ENCODE measurements around the gene DHX32. TPM values are rescaled to one million over a fixed set of nuclear protein-coding genes. Genes with fewer than 3 reads are reported as not detected.

Gene DHX32
- polyA plus RNA-seq, 3 donors, result 9.6 to 13.6 (median 12.0) TPM

DNA sequence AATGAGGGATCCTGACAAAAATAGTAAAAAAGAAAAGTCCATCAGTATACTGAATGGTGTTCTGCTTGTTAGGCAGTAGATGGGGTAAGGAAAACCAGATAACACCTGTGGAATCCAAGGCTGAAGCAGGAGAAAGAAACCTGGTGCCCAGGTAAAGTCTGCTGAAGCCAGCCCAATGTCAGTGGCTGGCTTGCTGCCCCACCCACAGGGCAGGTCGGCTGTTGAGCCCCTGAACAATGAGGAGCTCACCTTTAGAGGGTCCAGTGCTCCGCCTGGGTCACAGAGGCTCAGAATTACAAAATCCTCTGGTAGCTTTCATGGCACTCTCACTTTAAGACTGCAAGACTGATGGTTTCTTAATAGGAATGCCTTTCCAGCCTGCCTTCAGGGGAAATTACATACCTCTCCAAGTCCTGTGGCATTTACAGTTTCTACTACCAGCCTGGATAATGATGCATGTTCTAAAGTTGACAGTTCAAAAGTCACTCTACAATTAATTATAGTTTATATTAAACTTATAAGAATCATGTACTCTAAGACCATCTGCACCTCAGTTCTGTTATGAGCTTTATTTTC, 23.8 kb downstream of the DHX32 start:
- no peak overlapping the region for H3K27ac ChIP-seq (ENCODE audit: low read depth, low read length)
- 85 to 97% (median 87%) methylated on average over 2 of the region's 2 CpGs for WGBS, 3 donors

DNA sequence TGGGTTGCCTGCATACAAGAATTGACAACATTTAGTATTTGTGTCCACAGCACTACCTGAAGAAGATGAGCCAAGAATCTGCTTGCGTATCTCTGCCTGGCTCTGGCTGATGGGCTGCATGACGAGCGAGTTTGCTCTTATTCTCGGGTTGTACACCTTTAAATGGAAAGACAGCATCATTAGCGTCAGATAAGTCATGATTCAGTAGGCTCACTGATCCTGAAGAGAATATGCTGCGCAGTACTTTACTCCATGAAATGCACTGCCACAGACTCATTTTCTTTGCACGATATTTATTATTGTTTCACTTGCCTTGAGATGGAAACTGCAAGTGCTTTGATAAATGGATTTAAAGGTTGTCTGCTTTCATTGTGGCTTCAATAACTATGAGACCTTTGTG, 28.6 kb downstream of the DHX32 start:
- no peak overlapping the region for H3K27ac ChIP-seq (ENCODE audit: low read depth, low read length)
- 95 to 99% (median 96%) methylated on average over 7 of the region's 7 CpGs for WGBS, 3 donors

DNA sequence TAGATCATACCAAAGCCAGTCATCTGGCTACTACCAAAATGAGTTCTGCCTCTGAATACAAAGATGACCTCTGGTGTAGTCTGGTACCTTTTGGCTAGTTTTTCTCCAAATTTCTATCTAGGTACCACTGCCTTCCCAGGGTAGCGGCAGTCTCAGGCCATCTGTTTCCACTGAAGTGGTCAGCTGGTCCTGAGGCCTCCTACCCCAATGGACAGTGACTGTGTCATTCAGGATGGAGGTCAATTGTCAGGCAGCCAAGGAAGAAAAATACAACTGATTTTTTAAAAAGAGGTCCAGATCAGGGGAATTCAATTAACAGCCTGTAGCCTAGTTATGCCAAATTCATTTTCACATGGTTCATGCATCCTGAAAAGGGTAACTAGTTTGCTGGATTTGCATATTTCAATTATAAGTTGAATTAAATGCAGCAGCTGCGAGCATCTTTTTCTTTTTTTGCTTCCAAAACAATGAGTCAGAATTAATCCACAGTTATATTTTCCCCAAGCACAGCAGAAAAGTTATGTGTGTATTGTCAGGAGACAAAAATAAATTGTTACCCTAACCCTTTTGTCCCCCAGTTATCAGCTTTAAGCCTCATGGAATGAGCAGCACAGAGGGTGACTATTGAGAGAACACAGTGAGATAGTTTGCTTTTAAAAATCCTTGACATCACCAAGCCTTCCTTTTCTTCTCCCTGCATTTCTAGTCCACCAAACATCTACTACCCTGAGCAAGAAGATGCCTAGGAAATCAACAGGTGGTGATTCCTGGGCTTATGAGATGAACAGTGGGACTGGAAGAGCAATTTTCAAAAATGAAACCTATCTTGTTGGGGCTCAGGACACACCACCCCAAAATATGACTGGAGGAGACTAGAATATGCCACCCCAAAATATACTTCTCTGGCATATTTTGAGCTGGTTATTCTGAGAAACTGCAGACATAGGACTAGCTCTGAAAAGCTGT, 30.0 kb downstream of the DHX32 start:
- 81 to 95% (median 88%) methylated on average over 2 of the region's 2 CpGs for WGBS, 3 donors
- H3K27ac ChIP-seq (ENCODE audit: low read depth, low read length), result no peak overlapping the region

DNA sequence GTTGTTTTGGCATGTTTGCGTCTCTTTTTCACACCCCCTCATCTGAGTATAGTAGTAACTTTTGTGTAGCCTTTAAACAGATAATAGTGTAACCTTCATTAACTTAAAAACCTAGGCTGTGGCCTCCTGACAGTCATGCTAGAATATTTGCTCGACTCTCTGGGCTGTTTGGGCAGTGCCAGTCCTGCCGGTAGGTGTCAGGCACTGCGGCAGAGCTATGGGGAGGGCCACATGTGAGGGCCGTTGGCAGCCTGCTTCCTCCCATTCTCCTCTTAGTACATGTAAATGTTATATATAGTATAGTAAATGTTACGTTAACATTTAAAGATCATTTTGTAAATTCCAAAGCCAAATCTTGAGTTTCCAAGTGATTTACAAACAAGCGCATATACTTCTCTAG, 31.6 kb downstream of the DHX32 start:
- no peak overlapping the region for H3K27ac ChIP-seq (ENCODE audit: low read depth, low read length)
- WGBS, 3 donors, result 65 to 89% (median 84%) methylated on average over 7 of the region's 7 CpGs

DNA sequence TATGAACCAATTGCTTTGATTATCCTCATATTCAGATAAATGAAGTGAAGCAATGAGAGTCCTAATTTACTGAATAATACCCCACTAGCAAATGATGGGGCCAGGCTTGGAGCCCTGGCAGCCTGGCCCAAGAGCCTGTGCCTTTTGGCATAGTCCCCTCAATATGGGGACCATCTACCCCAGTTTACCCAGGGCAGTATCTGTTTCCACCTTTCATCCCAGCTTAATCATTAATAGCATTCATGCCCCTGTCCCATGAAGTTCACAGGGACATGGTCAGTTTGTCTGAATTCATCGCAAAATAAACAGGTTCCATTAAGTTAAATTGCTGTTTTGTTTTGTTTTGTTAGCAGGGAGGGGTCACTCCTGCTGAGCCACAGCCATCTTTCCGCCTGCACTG, 32.2 kb downstream of the DHX32 start:
- 63 to 93% (median 93%) methylated on average over 2 of the region's 2 CpGs for WGBS, 3 donors
- H3K27ac ChIP-seq (ENCODE audit: low read depth, low read length), result no peak overlapping the region

DNA sequence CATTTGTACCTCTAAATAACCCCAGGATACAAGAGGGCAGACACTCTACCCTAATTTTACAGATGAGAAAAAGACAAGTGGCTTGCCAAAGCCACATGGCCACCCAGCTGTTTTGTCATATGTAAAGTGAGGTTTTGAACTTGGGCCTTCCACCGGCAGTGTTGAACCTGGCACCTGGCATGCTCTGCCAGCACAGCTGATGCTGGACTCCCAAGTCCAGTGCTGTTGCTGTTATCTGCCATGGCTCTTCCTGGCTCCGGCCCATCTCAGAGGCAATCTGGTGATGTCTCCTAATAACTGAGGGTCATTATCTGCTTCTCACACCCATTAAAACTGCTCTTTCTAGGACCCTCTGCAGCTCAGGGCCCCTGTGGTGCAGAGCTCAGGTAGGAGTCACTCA, 32.7 kb downstream of the DHX32 start:
- 73 to 100% (median 96%) methylated on average over 2 of the region's 2 CpGs for WGBS, 3 donors
- H3K27ac ChIP-seq (ENCODE audit: low read depth, low read length), result no peak overlapping the region

DNA sequence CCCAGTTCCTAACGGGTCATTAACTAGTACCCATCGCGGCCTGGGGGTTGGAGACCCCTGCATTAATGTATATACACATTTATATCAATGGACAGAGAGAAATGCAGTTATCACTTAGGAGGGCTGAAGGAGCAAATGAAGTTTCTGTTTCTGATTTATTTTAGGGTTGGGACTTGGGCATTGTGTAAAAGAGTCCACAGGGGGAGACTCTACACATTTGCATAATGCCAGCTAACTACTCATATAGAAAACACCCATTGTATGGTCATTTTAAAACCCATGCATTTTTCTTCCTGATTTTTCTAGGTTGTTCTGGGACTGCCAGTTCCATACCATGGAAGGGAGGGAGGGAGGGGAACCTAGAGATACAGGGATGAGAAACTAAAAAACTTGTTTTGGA, 34.2 kb downstream of the DHX32 start:
- WGBS, 3 donors, result 92 to 95% (median 93%) methylated on average over 3 of the region's 3 CpGs
- no peak overlapping the region for H3K27ac ChIP-seq (ENCODE audit: low read depth, low read length)

GRCh38 chr10:125845617-125846016, 35.5 kb downstream of the DHX32 start:
- no peak overlapping the region for H3K27ac ChIP-seq (ENCODE audit: low read depth, low read length)
- 92 to 96% (median 95%) methylated on average over 11 of the region's 11 CpGs for WGBS, 3 donors

DNA sequence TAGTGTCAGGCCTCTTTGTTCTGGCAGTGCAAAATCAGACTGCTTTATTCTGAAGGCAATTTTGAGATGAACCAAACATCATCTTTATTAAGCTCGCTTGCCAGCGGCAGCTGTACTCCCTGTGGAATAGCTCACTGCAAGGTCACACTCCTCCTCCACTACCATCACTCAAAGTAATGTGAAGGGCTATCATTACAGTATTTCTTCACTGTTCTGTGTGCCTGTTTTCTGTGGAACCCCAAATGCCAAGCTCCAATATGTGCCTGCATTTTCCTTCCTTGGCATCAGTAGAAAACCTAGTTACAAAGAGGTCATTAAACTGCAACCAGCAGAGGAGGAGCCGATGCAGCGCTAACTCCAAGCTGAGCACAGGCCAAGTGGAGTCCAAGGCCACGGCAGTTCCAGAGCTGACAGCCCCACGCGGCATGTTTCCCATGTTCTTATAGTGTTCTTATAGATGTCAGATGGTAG, 36.3 kb downstream of the DHX32 start:
- no peak overlapping the region for H3K27ac ChIP-seq (ENCODE audit: low read depth, low read length)
- 21 to 66% (median 45%) methylated on average over 7 of the region's 7 CpGs for WGBS, 3 donors

DNA sequence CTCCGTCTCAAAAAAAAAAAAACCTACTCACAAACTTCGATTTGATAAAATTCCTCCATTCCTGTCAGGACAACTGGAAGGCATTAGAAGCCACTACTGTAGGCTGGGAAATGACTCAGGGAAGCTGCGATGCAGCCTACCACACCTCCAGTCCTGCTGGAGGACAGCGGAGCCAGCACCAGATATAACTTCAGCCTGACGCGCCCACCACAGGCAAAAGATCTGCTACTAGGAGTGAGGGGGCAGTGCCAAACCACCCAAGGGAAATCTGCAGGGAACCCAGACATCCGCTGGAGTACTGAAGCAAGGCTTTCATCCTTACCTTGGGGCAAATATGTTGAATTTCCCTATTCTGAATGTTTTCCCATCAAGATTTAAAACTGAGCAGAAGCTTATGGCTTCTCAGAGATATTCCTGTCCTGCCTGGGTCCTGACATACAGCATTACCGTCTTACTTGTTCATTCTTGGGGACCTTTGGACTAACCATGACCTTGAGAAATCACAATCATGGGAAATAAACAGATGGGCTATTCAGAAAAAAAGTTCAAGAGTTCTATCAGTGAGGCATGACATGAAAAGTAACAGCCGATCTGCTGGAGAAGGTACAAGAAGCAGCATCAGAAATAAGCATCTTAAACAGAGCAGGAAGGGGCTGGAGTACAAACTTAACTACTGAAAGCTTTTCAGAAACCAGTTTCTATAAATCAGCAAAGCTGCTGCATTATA, 37.3 kb downstream of the DHX32 start:
- no peak overlapping the region for H3K27ac ChIP-seq (ENCODE audit: low read depth, low read length)

DNA sequence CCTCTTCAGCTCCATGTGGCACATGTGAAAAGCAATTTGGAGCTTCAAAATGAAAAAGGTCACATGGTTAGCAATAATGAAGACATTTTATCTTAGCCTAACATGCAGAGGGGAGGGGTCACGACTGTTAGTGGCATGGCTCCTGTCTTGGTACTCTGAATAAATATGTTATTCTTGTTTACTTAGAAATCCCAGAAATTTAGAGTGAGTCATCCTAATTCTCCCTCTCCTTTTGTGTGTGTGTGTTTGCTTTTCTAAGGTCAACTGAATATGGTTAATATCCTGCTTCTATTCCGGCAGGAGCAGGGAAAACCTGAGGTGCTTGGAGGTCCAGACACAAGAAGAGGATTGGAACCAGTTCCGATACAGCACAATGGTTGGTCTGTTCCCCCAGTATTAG, 40.1 kb downstream of the DHX32 start:
- WGBS, 3 donors, result 73 to 96% (median 89%) methylated on average over 3 of the region's 3 CpGs
- no peak overlapping the region for H3K27ac ChIP-seq (ENCODE audit: low read depth, low read length)

More for the DNA sequence above, 37.3 kb downstream of the DHX32 start:
- WGBS, 3 donors, result 41 to 90% (median 88%) methylated on average over 9 of the region's 9 CpGs

- no peak overlapping the region for H3K27ac ChIP-seq (ENCODE audit: low read depth, low read length)
- WGBS, 3 donors, result 94 to 96% (median 95%) methylated on average over 9 of the region's 9 CpGs
Measured at GRCh38 chr10:125840406-125840805, 40.7 kb downstream of the DHX32 start.

DNA sequence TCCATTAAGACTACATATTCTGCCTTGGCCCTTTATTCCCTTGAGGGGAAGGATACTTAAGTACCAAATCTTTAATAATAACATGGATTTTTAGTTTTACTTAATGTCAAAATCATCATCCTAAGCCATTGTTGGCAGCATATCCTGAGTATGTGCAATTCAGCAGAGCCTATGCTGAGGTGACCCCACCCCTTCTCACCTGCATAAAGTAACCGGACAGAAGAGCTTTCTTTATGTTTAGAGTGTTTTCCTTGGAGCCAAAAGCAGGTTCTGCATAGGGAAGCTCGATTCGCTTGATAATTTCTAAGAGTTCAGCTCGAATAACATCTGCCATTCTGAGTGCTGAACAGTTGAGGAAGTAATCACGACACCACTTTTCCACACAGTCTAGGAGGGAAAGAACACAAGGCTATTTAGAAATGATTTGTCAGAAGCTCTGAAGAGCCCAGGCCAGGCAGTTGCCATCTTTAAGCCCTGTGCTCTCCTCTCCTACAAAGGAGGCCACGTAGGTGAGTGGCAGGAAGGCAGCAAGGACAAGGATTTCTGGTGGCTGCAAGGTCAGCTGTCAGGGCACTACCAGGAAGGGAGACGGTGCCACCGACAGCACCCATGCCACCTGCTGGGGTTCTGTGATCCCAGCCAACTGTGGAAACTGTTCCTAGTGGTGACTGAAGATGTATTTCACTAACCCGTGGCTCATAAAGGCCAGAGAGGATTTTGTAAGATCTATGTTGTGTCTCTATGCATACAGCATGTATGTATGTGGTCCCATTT, 42.1 kb downstream of the DHX32 start:
- H3K27ac ChIP-seq (ENCODE audit: low read depth, low read length), result no peak overlapping the region
- WGBS, 3 donors, result 52 to 89% (median 88%) methylated on average over 9 of the region's 9 CpGs

- no peak overlapping the region for H3K27ac ChIP-seq (ENCODE audit: low read depth, low read length)
- WGBS, 3 donors, result 43 to 87% (median 78%) methylated on average over 2 of the region's 2 CpGs
Measured at GRCh38 chr10:125836746-125837145, 44.3 kb downstream of the DHX32 start.

DNA sequence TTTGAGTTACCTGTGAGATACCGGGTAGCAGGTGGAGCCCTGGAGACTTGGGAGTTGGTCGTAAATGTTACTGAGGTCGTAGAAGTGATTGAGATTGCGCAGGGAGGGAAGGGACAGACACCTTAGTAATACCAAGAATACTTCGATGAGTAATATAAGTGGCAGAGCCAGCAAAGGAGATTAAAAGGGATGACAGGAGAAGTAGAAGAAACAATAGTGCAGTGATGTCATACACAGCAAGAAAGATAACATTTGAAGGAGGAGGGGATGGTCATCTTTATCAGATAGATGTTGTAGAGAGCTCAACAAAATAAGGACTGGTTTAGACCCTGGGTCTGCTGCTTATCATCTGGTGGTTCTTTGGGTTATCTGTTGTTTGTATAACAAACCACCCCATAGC, 52.8 kb downstream of the DHX32 start:
- WGBS, 3 donors, result 89 to 94% (median 91%) methylated on average over 5 of the region's 5 CpGs
- no peak overlapping the region for H3K27ac ChIP-seq (ENCODE audit: low read depth, low read length)

DNA sequence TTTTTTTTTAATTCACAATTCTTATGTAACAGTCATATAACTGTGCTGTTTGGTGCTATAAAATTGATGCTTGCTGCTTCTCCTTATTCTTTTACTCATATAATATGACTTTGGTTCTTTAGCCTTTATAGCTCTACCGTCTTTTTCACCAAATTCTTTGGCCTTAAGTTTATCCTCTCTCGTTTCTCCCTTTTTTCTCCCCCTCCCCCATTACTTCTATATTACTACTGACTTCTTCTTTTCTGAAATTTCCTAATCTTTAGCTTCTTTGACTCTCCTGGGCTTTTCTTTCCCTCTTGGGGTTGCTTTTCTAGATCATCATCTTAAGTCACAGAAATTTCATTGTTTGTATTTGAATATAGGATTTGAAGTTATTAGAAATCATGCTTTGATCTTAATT, 54.0 kb downstream of the DHX32 start:
- H3K27ac ChIP-seq (ENCODE audit: low read depth, low read length), result no peak overlapping the region
- WGBS, 3 donors, result 65 to 92% (median 70%) methylated on average over 2 of the region's 2 CpGs

GRCh38 chr10:125824736-125825135, 56.4 kb downstream of the DHX32 start:
- 73 to 86% (median 73%) methylated on average over 1 of the region's 1 CpG for WGBS, 3 donors
- no peak overlapping the region for H3K27ac ChIP-seq (ENCODE audit: low read depth, low read length)

DNA sequence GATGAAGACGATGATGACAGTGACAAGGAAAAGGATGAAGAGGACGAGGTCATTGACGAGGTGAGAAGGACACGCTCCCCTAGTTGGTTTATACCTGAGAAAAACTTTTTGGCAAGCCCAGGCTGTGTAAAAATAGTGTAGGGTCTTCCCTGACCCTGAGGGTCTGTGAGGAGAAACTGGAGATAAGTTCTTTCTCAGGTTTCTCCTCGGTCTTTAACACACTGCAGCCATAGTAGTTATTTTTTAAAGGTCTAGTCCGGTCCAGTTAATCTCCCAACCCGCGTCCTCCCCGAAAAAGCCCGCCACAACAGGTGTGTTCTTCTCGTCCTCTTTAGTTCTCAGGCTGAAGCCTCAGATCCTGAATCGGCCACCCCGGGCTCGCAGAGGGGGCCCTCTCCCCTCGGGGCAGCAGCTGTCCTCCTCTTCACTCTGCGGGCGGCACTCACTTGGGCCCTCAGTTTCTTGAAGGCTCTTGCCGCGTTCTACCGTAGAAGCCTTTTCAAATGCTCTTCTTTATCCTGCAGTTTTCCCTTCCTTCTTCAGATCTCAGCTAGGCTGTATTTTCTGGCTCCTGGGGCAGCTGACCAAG, 57.3 kb downstream of the DHX32 start:
- WGBS, 3 donors, result 0 to 1% (median 0%) methylated on average over 20 of the region's 20 CpGs

More for the DNA sequence above, 57.3 kb downstream of the DHX32 start:
- no peak overlapping the region for H3K27ac ChIP-seq (ENCODE audit: low read depth, low read length)

Data from adipose tissue (tissue), 3 donors.